Prostate gland (tissue), 2 donors: Measurements from ENCODE around the gene PAIP2B.

Source experiments
- CTCF ChIP-seq, 4 experiments: fragments of 200-600 bp in 2 of 4; fragments of 450-650 bp in 2 of 4; sonication (generic) in 2 of 4; IDR thresholded peaks; 1 replicate in 3 of 4; 2 replicates in 1 of 4; pipeline ENCODE4 v1.5.1; 2016 to 2019; ENCODE audit warnings: antibody characterized with exemption in 4 of 4, mild to moderate bottlenecking in 2 of 4, moderate library complexity in 2 of 4
- POLR2A ChIP-seq: fragments of 450-650 bp; IDR thresholded peaks from one replicate; pipeline ENCODE4 v1.6.1; 2016; ENCODE audit warnings: antibody characterized with exemption, mild to moderate bottlenecking

GRCh38 chr2:71143782-71144181 is 83.1 kb downstream of the PAIP2B start:
- no peak for TF ChIP-seq POLR2A
- TF ChIP-seq CTCF (IDR thresholded peaks at IDR 0.05), result no peak
